Heart left ventricle (tissue), 13 donors: ENCODE measurements around the gene GAS5.

Source experiments
- CTCF ChIP-seq, 12 donors: fragments of 200-600 bp; sonication (generic) in 4 of 12; IDR thresholded peaks; one replicate each; pipeline versions ENCODE4 v1.5.0 to v1.8.0; 2018 to 2022; ENCODE audit warnings: antibody characterized with exemption in 12 of 12, mild to moderate bottlenecking in 5 of 12
- POLR2A ChIP-seq, 2 donors: fragments of 450-650 bp; IDR thresholded peaks; one replicate each; pipeline ENCODE4 v1.6.1; 2017; ENCODE audit warnings: antibody characterized with exemption in 2 of 2, mild to moderate bottlenecking in 2 of 2, moderate library complexity in 2 of 2
- donor health status: ischemic (EF 13 %, LVEDD 7.1; RV severe dilation, severe dysfunction).
- donor health status: DM: no; HTN: yes; CAD: no.
- donor health status: DM: no; HTN: no; CAD: no.
- donor health status: ischemic (EF 25% LVEDD 6.9; RV normal size, moderate dysfunction).
- donor health status: ischemic (EF 25% LVEDD 5.7; RV mildly dilated, moderate dysfunction).
- donor health status: ischemic (EF 35%, LVEDD 5.7; RV mildly dilated, moderate dysfunction).
- donor health status: nonischemic (EF 11% LVEDD 7.7; RV severe dilation, severe dysfunction).
- donor health status: DM: yes; HTN: yes; CAD: no.
- donor health status: PGD.
- donor health status: ischemic (EF 29% LVEDD 5.4; RV normal size, mild dysfunction).
- donor health status: nonischemic (EF 23%, LVEDD 6.1; RV moderate dilation, normal function).

- TF ChIP-seq POLR2A (IDR thresholded peaks at IDR 0.05) (no peak), CTCF (IDR thresholded peaks at IDR 0.05) (no peak)
Observed at GRCh38 chr1:173915596-173915995, 47.8 kb upstream of the GAS5 start.
